Subcutaneous adipose tissue (tissue), 4 donors: ENCODE measurements around the gene SYNCRIP. TPM values are rescaled to one million over a fixed set of nuclear protein-coding genes. Genes with fewer than 3 reads are reported as not detected.

Source experiments
- CTCF ChIP-seq: fragments of 450-650 bp; IDR thresholded peaks from one replicate; pipeline ENCODE4 v1.5.1; 2016; ENCODE audit warnings: low read depth, mild to moderate bottlenecking, control low read depth, antibody characterized with exemption, moderate library complexity
- total RNA-seq, 4 donors: library from RNA; depleted of rRNA; stranded (reverse); fragments of >200 nt; gene quantifications; one replicate each; pipeline ENCODE4 v1.1.0, GENCODE V29; 2016

Gene SYNCRIP
- total RNA-seq, 4 donors from 2014 or later: 54.6 to 84.3 (median 57.6) TPM

- no peak for TF ChIP-seq CTCF
Measured at GRCh38 chr6:85602100-85602499, 40.6 kb downstream of the SYNCRIP start.

- no peak for TF ChIP-seq CTCF
Measured at GRCh38 chr6:85600713-85601313, 41.9 kb downstream of the SYNCRIP start.

GRCh38 chr6:85594197-85594930 lies 48.3 kb downstream of the SYNCRIP start:
- TF ChIP-seq CTCF: no peak

GRCh38 chr6:85593438-85594196 lies 49.1 kb downstream of the SYNCRIP start, which contains the start of gene SNX14:
TSS of gene SNX14 (minus strand) at chr6:85593858. CDS start at chr6:85593718, 140 bp downstream.
- TF ChIP-seq CTCF: no peak

- TF ChIP-seq CTCF: no peak
Measured at GRCh38 chr6:85592033-85592432, 50.7 kb downstream of the SYNCRIP start.

- no peak for TF ChIP-seq CTCF
Measured at GRCh38 chr6:85591207-85591606, 51.5 kb downstream of the SYNCRIP start.

- TF ChIP-seq CTCF: no peak
Measured at GRCh38 chr6:85585741-85586140, 56.9 kb downstream of the SYNCRIP start.
